Measurements from ENCODE around the gene CYP2D6.
"Not testable (repeated sequence)": the region's sequence is repeated elsewhere in the genome, so short reads cannot be mapped to it uniquely, and the experiment has no call there.

Gene CYP2D6

GRCh38 chr22:42134100-42135020, 3.8 kb upstream of the CYP2D6 start:
- no peak for DNase-seq (ENCODE audit: low read depth)

DNA sequence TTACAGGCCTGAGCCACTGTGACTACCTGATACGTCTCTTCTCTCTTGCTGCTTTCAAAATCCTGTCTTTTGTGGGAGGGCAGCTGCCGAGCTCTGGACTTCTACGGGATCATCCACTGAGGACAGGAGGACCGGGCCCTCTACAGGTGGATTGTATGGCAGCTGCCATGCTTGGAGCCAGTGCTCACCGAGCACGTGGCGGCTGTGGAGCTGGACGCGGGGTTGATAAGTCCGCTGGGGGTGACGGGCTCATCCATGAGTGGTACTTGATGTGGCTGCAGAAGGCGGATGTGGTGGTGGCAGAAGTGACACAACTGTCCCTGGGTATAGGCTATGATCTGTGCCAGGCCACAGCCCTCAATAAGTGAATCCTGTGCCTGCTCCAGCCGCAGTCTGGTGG, 1.8 kb upstream of the CYP2D6 start:
- DNase-seq (ENCODE audit: low read depth) = no peak

DNA sequence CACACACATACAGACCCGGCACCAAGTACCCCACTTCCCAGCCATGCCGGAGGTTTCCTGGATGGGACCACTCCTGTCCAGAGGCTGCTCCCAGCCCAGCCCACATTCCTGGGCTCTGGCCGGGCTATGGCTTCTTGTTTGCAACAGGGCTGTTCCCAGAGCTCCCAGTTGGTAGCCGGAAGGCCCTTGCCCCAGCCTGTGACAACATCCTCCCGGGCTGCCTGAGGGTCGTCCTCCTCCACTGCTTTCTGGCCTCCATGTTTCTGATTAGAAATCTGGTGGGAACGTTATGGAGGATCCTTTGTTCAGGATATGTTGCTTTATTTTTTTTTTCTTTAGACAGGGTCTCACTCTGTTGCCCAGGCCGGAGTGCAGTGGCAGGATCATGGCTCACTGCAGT, 952 bp upstream of the CYP2D6 start:
- DNase-seq (ENCODE audit: low read depth) = no peak

DNA sequence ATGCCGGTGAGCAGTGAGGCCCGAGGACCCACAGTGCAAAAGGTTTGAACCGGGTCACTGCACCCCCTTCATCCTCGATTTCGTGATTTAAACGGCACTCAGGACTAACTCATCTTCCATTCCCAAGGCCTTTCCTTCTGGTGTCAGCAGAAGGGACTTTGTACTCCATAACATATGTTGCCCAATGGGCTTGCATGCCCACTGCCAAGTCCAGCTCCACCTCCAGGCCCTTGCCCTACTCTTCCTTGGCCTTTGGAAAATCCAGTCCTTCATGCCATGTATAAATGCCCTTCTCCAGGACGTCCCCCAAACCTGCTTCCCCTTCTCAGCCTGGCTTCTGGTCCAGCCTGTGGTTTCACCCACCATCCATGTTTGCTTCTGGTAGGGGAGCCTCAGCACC, 428 bp downstream of the CYP2D6 start:
- not testable (repeated sequence) for DNase-seq (ENCODE audit: low read depth)

DNA sequence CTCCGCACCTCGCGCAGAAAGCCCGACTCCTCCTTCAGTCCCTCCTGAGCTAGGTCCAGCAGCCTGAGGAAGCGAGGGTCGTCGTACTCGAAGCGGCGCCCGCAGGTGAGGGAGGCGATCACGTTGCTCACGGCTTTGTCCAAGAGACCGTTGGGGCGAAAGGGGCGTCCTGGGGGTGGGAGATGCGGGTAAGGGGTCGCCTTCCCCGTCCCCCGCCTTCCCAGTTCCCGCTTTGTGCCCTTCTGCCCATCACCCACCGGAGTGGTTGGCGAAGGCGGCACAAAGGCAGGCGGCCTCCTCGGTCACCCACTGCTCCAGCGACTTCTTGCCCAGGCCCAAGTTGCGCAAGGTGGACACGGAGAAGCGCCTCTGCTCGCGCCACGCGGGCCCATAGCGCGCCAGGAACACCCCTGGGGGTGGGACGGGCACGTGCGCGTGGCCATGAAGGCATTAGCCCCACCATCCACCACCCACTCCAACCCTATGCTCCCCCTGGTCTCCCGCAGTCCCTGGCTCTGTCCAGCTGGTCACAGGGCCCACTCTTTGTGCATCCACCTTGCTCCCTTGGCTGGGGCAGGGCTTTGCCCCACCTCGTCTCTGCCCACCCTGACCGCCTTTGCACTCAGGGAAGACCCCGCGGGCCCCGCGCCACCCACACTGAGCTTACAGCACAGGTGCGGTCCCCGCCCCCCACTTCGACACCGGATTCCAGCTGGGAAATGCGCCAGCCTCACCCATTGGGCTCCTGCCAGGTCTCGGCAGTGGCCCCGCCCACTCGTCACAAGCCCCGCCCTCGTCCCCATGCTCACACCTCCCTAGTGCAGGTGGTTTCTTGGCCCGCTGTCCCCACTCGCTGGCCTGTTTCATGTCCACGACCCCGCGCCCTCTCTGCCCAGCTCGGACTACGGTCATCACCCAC, 1.6 kb downstream of the CYP2D6 start:
- not testable (repeated sequence) for DNase-seq (ENCODE audit: low read depth)

- not testable (repeated sequence) for DNase-seq (ENCODE audit: low read depth)
These were observed 2.6 kb downstream of the CYP2D6 start for GRCh38 chr22:42128007-42128406.

- DNase-seq (ENCODE audit: low read depth) = no peak
These were observed 3.0 kb downstream of the CYP2D6 start for GRCh38 chr22:42127606-42128005.

DNA sequence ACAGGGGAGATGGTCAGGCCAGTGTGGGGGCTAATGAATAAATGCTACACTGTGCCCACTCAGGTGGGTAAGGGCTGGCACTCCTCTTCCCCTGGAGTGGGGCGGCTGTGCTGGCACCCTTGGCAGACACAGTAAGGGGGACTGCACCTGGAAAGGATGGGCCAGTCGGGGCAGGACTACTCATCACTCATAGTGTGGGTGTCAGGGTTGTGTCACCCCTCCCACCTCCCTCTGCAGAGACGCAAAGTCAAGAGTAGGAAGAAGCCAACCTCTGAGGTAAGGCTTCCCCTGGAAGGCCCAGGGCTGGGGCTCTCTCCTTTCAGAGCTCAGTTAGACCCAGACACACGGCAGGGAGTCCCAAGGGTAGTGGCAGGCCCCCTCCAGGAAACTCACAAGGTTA, 7.1 kb downstream of the CYP2D6 start:
- not testable (repeated sequence) for DNase-seq (ENCODE audit: low read depth)

GRCh38 chr22:42120231-42121021, 10.2 kb downstream of the CYP2D6 start:
- peak; percentile 23 for DNase-seq (ENCODE audit: low read depth)

DNA sequence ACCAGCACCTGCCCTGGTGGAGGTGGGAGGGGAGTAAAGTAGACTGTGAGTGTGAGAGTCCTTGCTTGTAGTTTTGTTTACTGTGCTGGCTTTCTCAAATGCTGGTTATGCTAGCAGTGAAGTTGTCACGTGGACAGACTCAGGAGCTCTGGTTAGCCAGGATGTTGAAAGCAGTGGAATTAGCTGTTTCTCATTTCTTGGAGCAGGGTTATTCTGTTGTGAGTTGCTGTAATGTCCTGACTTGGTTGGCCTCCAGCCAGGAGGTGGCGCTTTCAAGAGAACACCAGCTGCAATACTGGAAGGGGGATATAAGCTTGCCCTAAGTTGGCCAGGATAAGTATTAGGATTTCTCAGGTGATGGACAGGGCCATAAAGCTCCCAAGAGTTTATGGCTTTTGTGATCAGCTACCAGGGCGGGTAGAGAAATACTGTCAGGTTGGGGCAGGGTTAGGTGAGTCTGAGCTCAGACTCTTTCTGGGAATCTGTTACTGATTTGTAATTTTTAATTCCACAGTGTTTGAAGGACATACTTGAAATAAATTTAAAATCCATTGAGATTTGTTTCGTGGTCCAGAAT, 13.7 kb downstream of the CYP2D6 start:
- no peak for DNase-seq (ENCODE audit: low read depth)

- DNase-seq (ENCODE audit: low read depth) = not testable (repeated sequence)
These were observed 15.2 kb downstream of the CYP2D6 start for GRCh38 chr22:42115420-42115830.

DNA sequence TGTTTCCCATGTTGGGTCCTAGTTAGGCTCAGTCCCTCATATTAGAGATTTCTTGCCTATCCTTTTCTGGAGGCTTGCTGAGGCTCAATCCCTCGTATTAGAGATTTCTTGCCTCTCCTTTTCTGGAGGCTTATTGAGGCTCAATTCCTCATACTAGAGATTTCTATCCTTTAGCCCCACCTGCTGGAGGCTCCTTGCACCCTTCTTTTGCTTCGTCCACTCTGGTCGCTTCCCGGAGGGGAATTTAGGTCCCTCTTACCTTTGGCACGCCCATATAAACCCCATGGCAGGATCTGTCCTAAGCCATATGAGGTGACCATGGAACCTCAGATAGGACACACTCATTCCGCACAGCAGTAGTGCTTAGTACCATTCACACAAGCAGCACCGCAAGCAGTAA, 15.9 kb downstream of the CYP2D6 start:
- no peak for DNase-seq (ENCODE audit: low read depth)

GRCh38 chr22:42112793-42113192, 17.8 kb downstream of the CYP2D6 start:
- DNase-seq (ENCODE audit: low read depth) = not testable (repeated sequence)

DNA sequence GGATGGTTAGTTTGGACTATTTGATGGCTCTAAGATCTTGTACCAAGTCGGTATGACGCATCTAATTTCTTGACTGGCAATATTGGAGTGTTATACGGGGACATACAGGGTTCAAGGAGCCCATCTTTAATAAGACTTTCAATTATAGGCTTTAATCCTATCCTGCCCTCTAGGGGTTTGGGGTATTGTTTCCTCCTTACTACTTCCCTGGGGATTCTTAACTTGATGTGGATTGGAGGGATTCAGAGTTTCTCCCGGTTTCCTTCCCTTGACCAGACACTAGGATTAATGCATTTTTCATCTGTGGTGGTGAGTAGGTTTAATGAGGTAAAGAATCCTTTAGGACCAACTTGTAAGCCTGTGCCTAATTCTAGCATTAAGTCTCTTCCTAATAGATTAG, 18.8 kb downstream of the CYP2D6 start:
- no peak for DNase-seq (ENCODE audit: low read depth)

DNA sequence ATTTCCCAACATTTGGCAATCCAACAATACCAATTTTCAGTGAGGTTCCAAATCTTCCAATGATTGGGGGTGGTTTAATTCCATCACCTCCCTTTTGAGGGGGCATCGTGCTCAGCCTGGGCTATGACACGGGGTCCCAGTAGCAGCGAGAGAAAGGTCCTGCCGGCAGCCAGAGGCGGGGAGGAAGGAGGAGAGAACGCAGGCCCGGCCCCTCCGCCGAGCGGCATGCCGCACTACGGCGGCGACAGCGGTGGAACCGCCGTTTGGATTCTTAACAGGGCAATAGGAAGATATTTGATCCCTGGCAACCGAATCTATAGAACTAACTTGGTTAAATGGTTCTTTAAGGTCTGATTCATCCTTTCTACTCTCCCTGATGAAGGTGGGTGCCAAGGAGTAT, 21.8 kb downstream of the CYP2D6 start:
- no peak for DNase-seq (ENCODE audit: low read depth)

- DNase-seq (ENCODE audit: low read depth) = not testable (repeated sequence)
These were observed 26.2 kb downstream of the CYP2D6 start for GRCh38 chr22:42104332-42104860.

DNA sequence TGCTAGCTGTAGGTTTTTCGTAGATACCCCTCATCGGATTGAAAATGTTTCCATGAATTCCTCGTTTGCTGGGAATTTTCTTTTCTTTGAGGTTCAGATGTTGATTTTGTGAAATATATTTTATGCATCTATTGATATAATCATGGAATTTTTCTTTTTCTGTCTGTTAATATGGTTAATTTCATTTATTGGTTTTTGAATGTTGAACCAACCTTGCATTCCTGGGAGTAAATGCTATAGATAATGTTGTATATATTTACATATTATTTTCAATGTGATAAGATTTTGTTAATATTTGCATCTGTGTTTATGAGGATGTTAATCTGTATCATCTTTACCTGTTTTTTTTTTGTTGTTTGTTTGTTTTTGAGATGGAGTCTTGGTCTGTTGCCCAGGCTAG, 29.4 kb downstream of the CYP2D6 start:
- no peak for DNase-seq (ENCODE audit: low read depth)

DNA sequence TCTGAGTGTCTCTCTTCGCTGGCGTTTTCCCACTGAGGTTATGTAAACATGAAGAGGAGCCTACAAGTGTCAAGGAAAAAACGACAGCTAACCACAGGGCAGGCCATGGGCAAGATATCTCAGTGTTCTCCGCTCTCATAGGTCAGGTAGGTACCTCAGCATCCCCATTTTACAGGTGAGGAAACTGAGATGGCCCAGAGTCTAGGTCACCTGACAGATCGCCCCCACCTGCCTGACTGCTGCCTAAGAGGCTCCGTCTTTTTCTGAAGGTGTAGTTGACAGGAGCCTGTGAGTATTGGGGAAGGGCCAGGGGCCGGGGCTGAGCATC, 39.2 kb downstream of the CYP2D6 start:
- DNase-seq (ENCODE audit: low read depth) = no peak

- DNase-seq (ENCODE audit: low read depth) = peak; percentile 97
These were observed 39.8 kb downstream of the CYP2D6 start, which contains the start of gene NDUFA6 for GRCh38 chr22:42090596-42091454. Gene NDUFA6, minus strand, starts transcription at chr22:42090772. Its CDS starts 28 bp downstream, at chr22:42090744.

DNA sequence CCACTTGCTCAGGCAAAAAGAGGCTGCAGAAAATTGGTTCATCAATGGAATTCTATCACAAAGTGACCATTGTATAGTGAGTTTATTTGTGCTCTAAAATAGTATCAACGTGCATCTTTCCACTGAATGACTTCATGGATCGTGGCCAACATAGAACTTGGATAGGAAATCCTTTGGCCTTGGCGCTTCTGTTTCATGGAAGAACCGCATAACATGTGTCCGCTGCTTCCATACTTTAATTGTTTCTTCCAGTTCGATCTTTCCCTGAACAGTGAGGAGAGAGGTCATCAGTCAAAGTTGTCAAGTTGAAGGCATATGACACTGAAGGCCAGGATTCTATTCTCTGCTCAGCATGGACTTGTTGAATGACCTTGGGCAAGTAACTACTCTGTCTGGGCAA, 44.6 kb downstream of the CYP2D6 start:
- DNase-seq (ENCODE audit: low read depth) = no peak
